HEK293 (cell line): Measurements from ENCODE around the gene CSK.

Experiments used
- RBAK ChIP-seq: fragments of 450-650 bp; formaldehyde crosslinking; IDR thresholded peaks from 2 replicates; pipeline ENCODE4 v1.5.1; 2016; ENCODE audit warnings: missing biosample characterization, missing genetic modification characterization
- SP2 ChIP-seq: fragments of 450-650 bp; formaldehyde crosslinking; IDR thresholded peaks from 2 replicates; pipeline ENCODE4 v1.5.1; 2016; ENCODE audit warnings: missing biosample characterization, missing genetic modification characterization
- ZBTB1 ChIP-seq: fragments of 450-650 bp; formaldehyde crosslinking; IDR thresholded peaks from 2 replicates; pipeline ENCODE4 v1.5.1; 2016; ENCODE audit warnings: missing biosample characterization, missing genetic modification characterization
- ZNF341 ChIP-seq: fragments of 450-650 bp; formaldehyde crosslinking; IDR thresholded peaks from 2 replicates; pipeline ENCODE4; 2016; ENCODE audit warnings: low read depth, missing biosample characterization, missing genetic modification characterization
- ZNF404 ChIP-seq: fragments of 450-650 bp; formaldehyde crosslinking; IDR thresholded peaks from 2 replicates; pipeline ENCODE4 v1.5.1; 2017; ENCODE audit warnings: missing biosample characterization, missing genetic modification characterization
- ZNF777 ChIP-seq: fragments of 450-650 bp; formaldehyde crosslinking; IDR thresholded peaks from 2 replicates; pipeline ENCODE4 v1.5.1; 2017; ENCODE audit warnings: missing biosample characterization, missing genetic modification characterization, borderline replicate concordance
- TF ChIP-seq, protein P1 (sequence below): fragments of 450-650 bp; formaldehyde crosslinking; IDR thresholded peaks from 2 replicates; pipeline ENCODE4 v1.5.1; 2016; ENCODE audit warnings: missing biosample characterization, missing genetic modification characterization
- TF ChIP-seq, protein P2 (sequence below): fragments of 450-650 bp; formaldehyde crosslinking; IDR thresholded peaks from 2 replicates; pipeline ENCODE4 v1.5.1; 2016; ENCODE audit warnings: missing biosample characterization, missing genetic modification characterization
- TF ChIP-seq, protein P3 (sequence below): fragments of 450-650 bp; formaldehyde crosslinking; IDR thresholded peaks from 2 replicates; pipeline ENCODE4 v1.5.1; 2016; ENCODE audit warnings: missing biosample characterization, missing genetic modification characterization, low read depth

DNA sequence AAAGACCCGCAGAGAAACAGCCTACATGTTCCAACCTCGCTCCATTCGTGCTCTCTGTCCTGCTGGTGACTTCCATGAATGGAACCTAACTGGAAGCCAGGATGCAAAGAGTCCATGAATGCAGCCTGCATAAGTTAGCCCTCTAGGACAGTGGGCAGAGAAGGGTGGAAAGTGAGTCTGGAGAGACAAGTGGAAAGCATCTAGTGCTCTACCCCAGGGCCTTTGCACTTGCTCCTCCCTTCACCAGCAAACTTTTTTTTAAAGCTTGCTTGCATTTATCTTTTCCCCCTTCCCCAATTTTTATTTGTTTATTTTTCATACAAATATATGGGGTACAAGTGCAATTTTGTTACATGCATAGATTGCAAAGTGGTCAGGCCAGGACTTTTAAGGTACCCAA is 48.6 kb upstream of the CSK start:
- TF ChIP-seq ZNF777 (tag by site-specific recombination) = no peak
- TF ChIP-seq, protein P1, sequence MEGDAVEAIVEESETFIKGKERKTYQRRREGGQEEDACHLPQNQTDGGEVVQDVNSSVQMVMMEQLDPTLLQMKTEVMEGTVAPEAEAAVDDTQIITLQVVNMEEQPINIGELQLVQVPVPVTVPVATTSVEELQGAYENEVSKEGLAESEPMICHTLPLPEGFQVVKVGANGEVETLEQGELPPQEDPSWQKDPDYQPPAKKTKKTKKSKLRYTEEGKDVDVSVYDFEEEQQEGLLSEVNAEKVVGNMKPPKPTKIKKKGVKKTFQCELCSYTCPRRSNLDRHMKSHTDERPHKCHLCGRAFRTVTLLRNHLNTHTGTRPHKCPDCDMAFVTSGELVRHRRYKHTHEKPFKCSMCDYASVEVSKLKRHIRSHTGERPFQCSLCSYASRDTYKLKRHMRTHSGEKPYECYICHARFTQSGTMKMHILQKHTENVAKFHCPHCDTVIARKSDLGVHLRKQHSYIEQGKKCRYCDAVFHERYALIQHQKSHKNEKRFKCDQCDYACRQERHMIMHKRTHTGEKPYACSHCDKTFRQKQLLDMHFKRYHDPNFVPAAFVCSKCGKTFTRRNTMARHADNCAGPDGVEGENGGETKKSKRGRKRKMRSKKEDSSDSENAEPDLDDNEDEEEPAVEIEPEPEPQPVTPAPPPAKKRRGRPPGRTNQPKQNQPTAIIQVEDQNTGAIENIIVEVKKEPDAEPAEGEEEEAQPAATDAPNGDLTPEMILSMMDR (tag by site-specific recombination) = no peak
- TF ChIP-seq, protein P2, sequence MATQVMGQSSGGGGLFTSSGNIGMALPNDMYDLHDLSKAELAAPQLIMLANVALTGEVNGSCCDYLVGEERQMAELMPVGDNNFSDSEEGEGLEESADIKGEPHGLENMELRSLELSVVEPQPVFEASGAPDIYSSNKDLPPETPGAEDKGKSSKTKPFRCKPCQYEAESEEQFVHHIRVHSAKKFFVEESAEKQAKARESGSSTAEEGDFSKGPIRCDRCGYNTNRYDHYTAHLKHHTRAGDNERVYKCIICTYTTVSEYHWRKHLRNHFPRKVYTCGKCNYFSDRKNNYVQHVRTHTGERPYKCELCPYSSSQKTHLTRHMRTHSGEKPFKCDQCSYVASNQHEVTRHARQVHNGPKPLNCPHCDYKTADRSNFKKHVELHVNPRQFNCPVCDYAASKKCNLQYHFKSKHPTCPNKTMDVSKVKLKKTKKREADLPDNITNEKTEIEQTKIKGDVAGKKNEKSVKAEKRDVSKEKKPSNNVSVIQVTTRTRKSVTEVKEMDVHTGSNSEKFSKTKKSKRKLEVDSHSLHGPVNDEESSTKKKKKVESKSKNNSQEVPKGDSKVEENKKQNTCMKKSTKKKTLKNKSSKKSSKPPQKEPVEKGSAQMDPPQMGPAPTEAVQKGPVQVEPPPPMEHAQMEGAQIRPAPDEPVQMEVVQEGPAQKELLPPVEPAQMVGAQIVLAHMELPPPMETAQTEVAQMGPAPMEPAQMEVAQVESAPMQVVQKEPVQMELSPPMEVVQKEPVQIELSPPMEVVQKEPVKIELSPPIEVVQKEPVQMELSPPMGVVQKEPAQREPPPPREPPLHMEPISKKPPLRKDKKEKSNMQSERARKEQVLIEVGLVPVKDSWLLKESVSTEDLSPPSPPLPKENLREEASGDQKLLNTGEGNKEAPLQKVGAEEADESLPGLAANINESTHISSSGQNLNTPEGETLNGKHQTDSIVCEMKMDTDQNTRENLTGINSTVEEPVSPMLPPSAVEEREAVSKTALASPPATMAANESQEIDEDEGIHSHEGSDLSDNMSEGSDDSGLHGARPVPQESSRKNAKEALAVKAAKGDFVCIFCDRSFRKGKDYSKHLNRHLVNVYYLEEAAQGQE (tag by site-specific recombination) = no peak
- TF ChIP-seq, protein P3, sequence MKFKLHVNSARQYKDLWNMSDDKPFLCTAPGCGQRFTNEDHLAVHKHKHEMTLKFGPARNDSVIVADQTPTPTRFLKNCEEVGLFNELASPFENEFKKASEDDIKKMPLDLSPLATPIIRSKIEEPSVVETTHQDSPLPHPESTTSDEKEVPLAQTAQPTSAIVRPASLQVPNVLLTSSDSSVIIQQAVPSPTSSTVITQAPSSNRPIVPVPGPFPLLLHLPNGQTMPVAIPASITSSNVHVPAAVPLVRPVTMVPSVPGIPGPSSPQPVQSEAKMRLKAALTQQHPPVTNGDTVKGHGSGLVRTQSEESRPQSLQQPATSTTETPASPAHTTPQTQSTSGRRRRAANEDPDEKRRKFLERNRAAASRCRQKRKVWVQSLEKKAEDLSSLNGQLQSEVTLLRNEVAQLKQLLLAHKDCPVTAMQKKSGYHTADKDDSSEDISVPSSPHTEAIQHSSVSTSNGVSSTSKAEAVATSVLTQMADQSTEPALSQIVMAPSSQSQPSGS (tag by site-specific recombination) = no peak
- TF ChIP-seq RBAK = no peak
- no peak for TF ChIP-seq ZBTB1
- TF ChIP-seq SP2 (tag by site-specific recombination) = no peak
- TF ChIP-seq ZNF404 (tag by site-specific recombination) = no peak
- TF ChIP-seq ZNF341 (tag by site-specific recombination) = no peak
